ENCODE data around the gene ABHD6.

- TF ChIP-seq, protein P1, sequence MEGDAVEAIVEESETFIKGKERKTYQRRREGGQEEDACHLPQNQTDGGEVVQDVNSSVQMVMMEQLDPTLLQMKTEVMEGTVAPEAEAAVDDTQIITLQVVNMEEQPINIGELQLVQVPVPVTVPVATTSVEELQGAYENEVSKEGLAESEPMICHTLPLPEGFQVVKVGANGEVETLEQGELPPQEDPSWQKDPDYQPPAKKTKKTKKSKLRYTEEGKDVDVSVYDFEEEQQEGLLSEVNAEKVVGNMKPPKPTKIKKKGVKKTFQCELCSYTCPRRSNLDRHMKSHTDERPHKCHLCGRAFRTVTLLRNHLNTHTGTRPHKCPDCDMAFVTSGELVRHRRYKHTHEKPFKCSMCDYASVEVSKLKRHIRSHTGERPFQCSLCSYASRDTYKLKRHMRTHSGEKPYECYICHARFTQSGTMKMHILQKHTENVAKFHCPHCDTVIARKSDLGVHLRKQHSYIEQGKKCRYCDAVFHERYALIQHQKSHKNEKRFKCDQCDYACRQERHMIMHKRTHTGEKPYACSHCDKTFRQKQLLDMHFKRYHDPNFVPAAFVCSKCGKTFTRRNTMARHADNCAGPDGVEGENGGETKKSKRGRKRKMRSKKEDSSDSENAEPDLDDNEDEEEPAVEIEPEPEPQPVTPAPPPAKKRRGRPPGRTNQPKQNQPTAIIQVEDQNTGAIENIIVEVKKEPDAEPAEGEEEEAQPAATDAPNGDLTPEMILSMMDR (IDR thresholded peaks at IDR 0.05), result no peak
- no peak for TF ChIP-seq POLR2A (IDR thresholded peaks at IDR 0.05)
These were observed 22.9 kb upstream of the ABHD6 start for GRCh38 chr3:58214484-58215316.
